DOHH2 (cell line): ENCODE results near the gene APOA1.

Experiments
- H3F3A ChIP-seq: fragments of 200-600 bp; sonication (generic), shearing (Covaris generic); 2 replicates; pipeline ENCODE4 v1.6.0; 2016; ENCODE audit warnings: antibody characterized with exemption, mild to moderate bottlenecking; ENCODE audit not compliant: control insufficient read depth, insufficient read depth
- H3K27ac ChIP-seq: fragments of 200-600 bp; sonication (generic); 2 replicates; pipeline ENCODE4 v1.5.1; 2014; ENCODE audit warnings: low read depth, mild to moderate bottlenecking, low read length, moderate library complexity
- H3K27me3 ChIP-seq: fragments of 200-600 bp; sonication (generic); 2 replicates; pipeline ENCODE4 v1.6.1; 2014; ENCODE audit warnings: mild to moderate bottlenecking, low read length, mixed read lengths; ENCODE audit not compliant: control insufficient read depth
- H3K36me3 ChIP-seq: fragments of 200-600 bp; sonication (generic); 2 replicates; pipeline ENCODE4 v1.6.1; 2014; ENCODE audit warnings: mild to moderate bottlenecking, low read length, moderate library complexity, mixed read lengths; ENCODE audit not compliant: control insufficient read depth
- H3K4me1 ChIP-seq: fragments of 200-600 bp; sonication (generic); 2 replicates; pipeline ENCODE4 v1.6.1; 2014; ENCODE audit warnings: mild to moderate bottlenecking, low read length, mixed read lengths; ENCODE audit not compliant: control insufficient read depth
- H3K4me2 ChIP-seq: fragments of 200-600 bp; sonication (generic); 2 replicates; pipeline ENCODE4 v1.6.0; 2014; ENCODE audit warnings: mild to moderate bottlenecking, low read length, moderate library complexity
- H3K4me3 ChIP-seq: fragments of 200-600 bp; sonication (generic); 2 replicates; pipeline ENCODE4 v1.5.1; 2014; ENCODE audit warnings: mild to moderate bottlenecking, low read length, mixed read lengths
- H3K79me2 ChIP-seq: fragments of 200-600 bp; sonication (generic); 2 replicates; pipeline ENCODE4 v1.6.1; 2014; ENCODE audit warnings: mild to moderate bottlenecking, low read length, mixed read lengths; ENCODE audit not compliant: control insufficient read depth
- H3K9me2 ChIP-seq: fragments of 200-600 bp; sonication (generic); replicated peaks from 2 replicates; pipeline ENCODE4 v1.6.1; 2014; ENCODE audit warnings: mild to moderate bottlenecking, low read length, mixed read lengths; ENCODE audit not compliant: control insufficient read depth
- H3K9me3 ChIP-seq: fragments of 200-600 bp; sonication (generic); 2 replicates; pipeline ENCODE4 v1.6.1; 2014; ENCODE audit warnings: antibody characterized with exemption, low read length, mixed read lengths; ENCODE audit not compliant: control insufficient read depth, insufficient read depth
- H4K20me1 ChIP-seq: fragments of 200-600 bp; sonication (generic); 2 replicates; pipeline ENCODE4 v1.6.0; 2014; ENCODE audit warnings: low read depth, mild to moderate bottlenecking, antibody characterized with exemption, low read length, moderate library complexity; ENCODE audit not compliant: control insufficient read depth, insufficient read depth
- EZH2phosphoT487 ChIP-seq: fragments of 200-600 bp; sonication (generic); IDR thresholded peaks from 2 replicates; pipeline ENCODE4 v1.6.1; 2017; ENCODE audit warnings: borderline replicate concordance, mild to moderate bottlenecking, antibody characterized with exemption, low read length, moderate library complexity, mixed read lengths
- TF ChIP-seq, protein P1 (sequence below): fragments of 200-600 bp; sonication (generic); IDR thresholded peaks from one replicate; pipeline ENCODE4 v1.5.1; 2014; ENCODE audit warnings: antibody characterized with exemption, mild to moderate bottlenecking, low read depth, low read length; ENCODE audit not compliant: poor library complexity, severe bottlenecking

Gene APOA1

DNA sequence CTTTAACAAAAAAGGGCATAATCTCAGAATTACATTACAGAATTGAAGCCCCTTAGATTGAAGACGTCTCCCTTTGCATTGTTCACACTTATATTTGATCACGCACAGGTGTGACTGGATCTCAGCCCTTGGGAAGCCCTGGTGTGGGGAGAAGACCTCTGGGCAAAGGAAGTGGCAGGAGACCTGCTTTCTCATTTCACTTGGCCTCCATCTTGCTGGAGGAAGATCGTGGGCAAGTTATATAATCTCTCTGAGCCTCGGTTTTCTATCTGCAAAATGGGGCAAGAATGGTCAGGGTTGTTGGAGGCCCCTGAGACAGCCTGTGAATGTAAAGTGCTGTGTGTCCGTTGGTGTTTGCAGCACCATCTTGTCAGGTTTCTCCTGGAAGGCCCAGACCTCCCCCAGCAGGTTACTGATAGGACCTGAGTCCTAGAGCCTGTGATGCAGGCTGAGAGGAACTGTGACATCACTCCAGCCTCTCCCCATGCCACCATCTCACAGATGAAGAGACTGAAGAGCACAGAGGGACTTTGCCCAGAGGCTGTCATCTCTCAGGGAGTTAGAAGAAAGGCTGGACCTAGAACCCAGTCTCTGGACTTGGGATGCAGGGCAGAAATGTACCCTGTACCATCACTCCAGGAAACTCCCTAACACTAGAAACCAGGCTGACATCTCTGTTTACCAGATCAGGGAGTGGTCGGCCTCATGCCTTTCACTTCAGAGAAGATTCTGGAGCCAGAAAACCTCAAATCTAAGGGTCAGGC is 1.1 kb upstream of the APOA1 start:
- peaks cover 13% of the 10 kb centered on the region for H3K4me1 ChIP-seq
- no peak overlapping the region for H3K27ac ChIP-seq
- no peaks in the 10 kb centered on the region for H3F3A ChIP-seq
- no peaks in the 10 kb centered on the region for H3K9me2 ChIP-seq
- H3K4me2 ChIP-seq: no peak overlapping the region
- H3K4me3 ChIP-seq: no peak overlapping the region
- H4K20me1 ChIP-seq: no peaks in the 10 kb centered on the region
- H3K9me3 ChIP-seq: no peaks in the 10 kb centered on the region
- no peaks in the 10 kb centered on the region for H3K27me3 ChIP-seq
- TF ChIP-seq, protein P1, sequence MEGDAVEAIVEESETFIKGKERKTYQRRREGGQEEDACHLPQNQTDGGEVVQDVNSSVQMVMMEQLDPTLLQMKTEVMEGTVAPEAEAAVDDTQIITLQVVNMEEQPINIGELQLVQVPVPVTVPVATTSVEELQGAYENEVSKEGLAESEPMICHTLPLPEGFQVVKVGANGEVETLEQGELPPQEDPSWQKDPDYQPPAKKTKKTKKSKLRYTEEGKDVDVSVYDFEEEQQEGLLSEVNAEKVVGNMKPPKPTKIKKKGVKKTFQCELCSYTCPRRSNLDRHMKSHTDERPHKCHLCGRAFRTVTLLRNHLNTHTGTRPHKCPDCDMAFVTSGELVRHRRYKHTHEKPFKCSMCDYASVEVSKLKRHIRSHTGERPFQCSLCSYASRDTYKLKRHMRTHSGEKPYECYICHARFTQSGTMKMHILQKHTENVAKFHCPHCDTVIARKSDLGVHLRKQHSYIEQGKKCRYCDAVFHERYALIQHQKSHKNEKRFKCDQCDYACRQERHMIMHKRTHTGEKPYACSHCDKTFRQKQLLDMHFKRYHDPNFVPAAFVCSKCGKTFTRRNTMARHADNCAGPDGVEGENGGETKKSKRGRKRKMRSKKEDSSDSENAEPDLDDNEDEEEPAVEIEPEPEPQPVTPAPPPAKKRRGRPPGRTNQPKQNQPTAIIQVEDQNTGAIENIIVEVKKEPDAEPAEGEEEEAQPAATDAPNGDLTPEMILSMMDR: no peak
- no peak for TF ChIP-seq EZH2phosphoT487
- no peaks in the 10 kb centered on the region for H3K79me2 ChIP-seq
- no peaks in the 10 kb centered on the region; the same call in 1 of the 2 replicates for H3K36me3 ChIP-seq

DNA sequence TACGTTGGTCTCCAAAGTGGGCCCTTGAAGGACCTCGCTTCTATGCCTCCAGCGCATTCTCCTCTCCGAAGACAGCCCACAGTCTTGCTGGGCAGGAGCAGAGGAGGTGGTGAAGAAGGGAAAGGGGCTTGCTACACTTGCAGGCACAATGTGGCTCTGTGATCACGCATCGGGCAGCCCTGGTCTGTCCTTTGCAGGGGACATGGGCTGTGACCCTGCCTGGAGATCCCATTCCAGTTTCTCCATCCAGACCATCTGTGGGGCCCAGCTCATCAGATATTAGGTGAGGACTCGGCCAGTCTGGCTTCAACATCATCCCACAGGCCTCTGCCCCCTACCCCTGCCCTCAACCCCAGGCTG is 810 bp downstream of the APOA1 start:
- no peaks in the 10 kb centered on the region for H3K9me3 ChIP-seq
- peak overlapping the region; percentile 91; the same call in 1 of the 2 replicates for H3K4me2 ChIP-seq
- no peak for TF ChIP-seq EZH2phosphoT487
- TF ChIP-seq, protein P1: no peak
- H3K36me3 ChIP-seq: no peaks in the 10 kb centered on the region
- no peaks in the 10 kb centered on the region for H3K9me2 ChIP-seq
- H4K20me1 ChIP-seq: no peaks in the 10 kb centered on the region
- no peaks in the 10 kb centered on the region for H3K27me3 ChIP-seq
- H3K27ac ChIP-seq: no peak overlapping the region
- H3K4me1 ChIP-seq: peaks cover 13% of the 10 kb centered on the region
- no peaks in the 10 kb centered on the region for H3F3A ChIP-seq
- no peaks in the 10 kb centered on the region for H3K79me2 ChIP-seq
- H3K4me3 ChIP-seq: no peak overlapping the region

DNA sequence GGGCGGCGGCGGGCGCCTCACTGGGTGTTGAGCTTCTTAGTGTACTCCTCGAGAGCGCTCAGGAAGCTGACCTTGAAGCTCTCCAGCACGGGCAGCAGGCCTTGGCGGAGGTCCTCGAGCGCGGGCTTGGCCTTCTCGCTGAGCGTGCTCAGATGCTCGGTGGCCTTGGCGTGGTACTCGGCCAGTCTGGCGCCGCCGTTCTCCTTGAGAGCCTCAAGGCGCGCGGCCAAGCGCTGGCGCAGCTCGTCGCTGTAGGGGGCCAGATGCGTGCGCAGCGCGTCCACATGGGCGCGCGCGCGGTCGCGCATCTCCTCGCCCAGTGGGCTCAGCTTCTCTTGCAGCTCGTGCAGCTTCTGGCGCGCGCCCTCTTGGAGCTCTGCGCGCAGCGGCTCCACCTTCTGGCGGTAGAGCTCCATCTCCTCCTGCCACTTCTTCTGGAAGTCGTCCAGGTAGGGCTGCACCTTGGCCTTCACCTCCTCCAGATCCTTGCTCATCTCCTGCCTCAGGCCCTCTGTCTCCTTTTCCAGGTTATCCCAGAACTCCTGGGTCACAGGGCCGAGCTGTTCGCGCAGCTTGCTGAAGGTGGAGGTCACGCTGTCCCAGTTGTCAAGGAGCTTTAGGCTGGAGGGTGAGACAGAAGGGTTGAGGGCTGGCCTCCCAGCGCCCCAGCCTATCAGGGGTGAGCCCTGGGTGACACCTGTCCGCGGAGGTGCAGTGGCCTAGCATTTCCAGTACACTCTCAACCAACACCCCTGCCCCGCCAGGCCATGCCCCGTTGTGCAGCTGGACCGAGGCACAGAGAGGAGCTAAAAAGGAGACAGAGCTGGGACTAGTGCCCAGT is 1.4 kb downstream of the APOA1 start:
- Histone ChIP-seq H3K9me3 (no peaks in the 10 kb centered on the region), H3K4me3 (peak overlapping the region; percentile 77), H3K4me2 (peak overlapping the region; percentile 91), H3K4me1 (peaks cover 13% of the 10 kb centered on the region), H3K9me2 (no peaks in the 10 kb centered on the region), H4K20me1 (no peaks in the 10 kb centered on the region), H3K79me2 (no peaks in the 10 kb centered on the region), H3K27me3 (no peaks in the 10 kb centered on the region), H3K27ac (no peak overlapping the region), H3F3A (no peaks in the 10 kb centered on the region), H3K36me3 (no peaks in the 10 kb centered on the region)
- TF ChIP-seq EZH2phosphoT487: no peak
- TF ChIP-seq, protein P1: peak; percentile 76
